ENCODE data around the gene SPTBN4.
"Not testable (repeated sequence)": the region's sequence is repeated elsewhere in the genome, so short reads cannot be mapped to it uniquely, and the experiment has no call there.

Gene SPTBN4

GRCh38 chr19:40530091-40530901 lies 63.5 kb downstream of the SPTBN4 start:
- DNase-seq (ENCODE audit: low read depth): no peak

GRCh38 chr19:40533508-40533907 lies 66.7 kb downstream of the SPTBN4 start:
- no peak for DNase-seq (ENCODE audit: low read depth)

- no peak for DNase-seq (ENCODE audit: low read depth)
Observed at GRCh38 chr19:40534148-40534547, 67.3 kb downstream of the SPTBN4 start.

GRCh38 chr19:40539070-40539469 lies 72.3 kb downstream of the SPTBN4 start:
- no peak for DNase-seq (ENCODE audit: low read depth)

- peak; percentile 11 for DNase-seq (ENCODE audit: low read depth)
Observed at GRCh38 chr19:40542202-40542859, 75.5 kb downstream of the SPTBN4 start.

GRCh38 chr19:40543029-40543597 lies 76.3 kb downstream of the SPTBN4 start:
- DNase-seq (ENCODE audit: low read depth): no peak

GRCh38 chr19:40546153-40546841 lies 79.5 kb downstream of the SPTBN4 start:
- not testable (repeated sequence) for DNase-seq (ENCODE audit: low read depth)

GRCh38 chr19:40547190-40547589 lies 80.4 kb downstream of the SPTBN4 start:
- DNase-seq (ENCODE audit: low read depth): not testable (repeated sequence)

- DNase-seq (ENCODE audit: low read depth): no peak
Observed at GRCh38 chr19:40547836-40548235, 81.0 kb downstream of the SPTBN4 start.

- DNase-seq (ENCODE audit: low read depth): no peak
Observed at GRCh38 chr19:40549007-40549708, 82.4 kb downstream of the SPTBN4 start.

GRCh38 chr19:40550951-40551350 lies 84.2 kb downstream of the SPTBN4 start:
- DNase-seq (ENCODE audit: low read depth): no peak

- DNase-seq (ENCODE audit: low read depth): no peak
Observed at GRCh38 chr19:40552848-40553247, 86.0 kb downstream of the SPTBN4 start.

GRCh38 chr19:40553885-40554857 lies 87.4 kb downstream of the SPTBN4 start:
- DNase-seq (ENCODE audit: low read depth): no peak

GRCh38 chr19:40555978-40556689 lies 89.3 kb downstream of the SPTBN4 start:
- no peak for DNase-seq (ENCODE audit: low read depth)

- DNase-seq (ENCODE audit: low read depth): no peak
Observed at GRCh38 chr19:40556953-40557530, 90.2 kb downstream of the SPTBN4 start.

- no peak for DNase-seq (ENCODE audit: low read depth)
Observed at GRCh38 chr19:40559394-40559793, 92.6 kb downstream of the SPTBN4 start.

- DNase-seq (ENCODE audit: low read depth): no peak
Observed at GRCh38 chr19:40560092-40560507, 93.3 kb downstream of the SPTBN4 start.

- no peak for DNase-seq (ENCODE audit: low read depth)
Observed at GRCh38 chr19:40561947-40562346, 95.1 kb downstream of the SPTBN4 start.

GRCh38 chr19:40564535-40564934 lies 97.7 kb downstream of the SPTBN4 start:
- DNase-seq (ENCODE audit: low read depth): not testable (repeated sequence)

GRCh38 chr19:40565355-40565754 lies 98.6 kb downstream of the SPTBN4 start:
- no peak for DNase-seq (ENCODE audit: low read depth)
